LoVo (cell line): Measurements from ENCODE around the gene FGF4.

ENCODE experiments used
- DNase-seq: peaks from one replicate; pipeline ENCODE4 v3.0.0-alpha.2; 2016; ENCODE audit warnings: low spot score

The FGF4 gene, protein sequence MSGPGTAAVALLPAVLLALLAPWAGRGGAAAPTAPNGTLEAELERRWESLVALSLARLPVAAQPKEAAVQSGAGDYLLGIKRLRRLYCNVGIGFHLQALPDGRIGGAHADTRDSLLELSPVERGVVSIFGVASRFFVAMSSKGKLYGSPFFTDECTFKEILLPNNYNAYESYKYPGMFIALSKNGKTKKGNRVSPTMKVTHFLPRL

GRCh38 chr11:69775163-69775755 lies at the start of gene FGF4:
TSS of gene FGF4 (minus strand) at chr11:69775341. CDS start at chr11:69775084, 257 bp downstream.
- no peak for DNase-seq

DNA sequence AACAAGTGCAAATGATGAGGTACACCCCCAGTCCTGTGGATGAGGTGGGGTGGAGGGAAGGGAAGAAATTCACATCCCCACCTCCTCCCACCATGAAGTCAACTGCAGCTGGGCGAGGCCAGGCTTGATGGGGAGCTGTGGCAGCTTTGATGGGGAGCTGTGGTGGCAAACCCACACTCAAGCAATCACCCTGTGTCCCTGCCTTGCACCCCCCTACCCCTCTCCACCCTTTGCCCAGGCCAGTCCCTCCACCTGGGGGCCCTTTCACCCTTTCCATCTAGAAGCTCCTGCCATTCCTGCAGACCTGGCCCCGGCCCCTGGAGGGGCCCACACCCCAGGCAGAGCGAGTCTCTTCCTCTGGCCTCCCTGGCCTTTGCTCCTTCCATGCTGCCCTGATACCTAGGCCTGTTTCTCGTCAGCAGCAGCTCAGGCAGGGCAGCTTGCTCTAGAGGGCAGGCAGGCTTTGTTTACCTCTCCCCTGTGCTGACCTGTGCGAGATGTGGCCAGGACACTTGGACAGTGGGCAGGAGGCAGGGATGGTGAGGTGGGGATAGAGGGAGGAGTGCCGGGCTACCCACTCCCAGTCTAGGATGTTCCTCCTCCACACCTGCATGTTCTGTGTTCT lies 48.6 kb upstream of the FGF4 start:
- no peak for DNase-seq

- DNase-seq, result no peak
Measured at GRCh38 chr11:69822676-69823494, 47.7 kb upstream of the FGF4 start.

DNA sequence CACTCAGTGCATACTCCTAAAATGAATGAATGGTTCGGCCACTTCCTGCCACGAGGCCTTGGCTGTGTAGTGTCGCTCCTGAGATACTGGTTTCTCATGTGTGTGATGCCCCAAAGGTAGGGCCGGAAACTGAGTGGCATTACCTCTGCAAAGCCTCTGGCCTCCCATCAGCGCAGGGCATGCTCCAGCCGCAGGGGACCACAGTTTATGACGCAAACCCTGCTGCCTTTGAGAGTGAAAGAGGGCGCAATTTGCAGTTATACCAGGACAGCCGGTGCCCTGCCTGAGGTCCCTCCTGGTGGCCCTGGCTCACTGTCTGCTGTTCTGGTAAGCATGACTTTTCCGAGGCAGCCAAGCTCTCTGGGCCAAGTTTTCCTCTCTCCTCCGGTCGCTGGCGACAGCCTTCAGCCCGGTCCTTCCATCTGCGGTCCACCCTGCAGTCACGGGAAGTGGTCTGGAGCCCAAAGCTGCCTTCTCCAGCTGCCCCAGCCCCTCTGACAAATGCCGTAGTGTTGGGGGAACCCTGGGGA lies 46.4 kb upstream of the FGF4 start:
- no peak for DNase-seq

DNA sequence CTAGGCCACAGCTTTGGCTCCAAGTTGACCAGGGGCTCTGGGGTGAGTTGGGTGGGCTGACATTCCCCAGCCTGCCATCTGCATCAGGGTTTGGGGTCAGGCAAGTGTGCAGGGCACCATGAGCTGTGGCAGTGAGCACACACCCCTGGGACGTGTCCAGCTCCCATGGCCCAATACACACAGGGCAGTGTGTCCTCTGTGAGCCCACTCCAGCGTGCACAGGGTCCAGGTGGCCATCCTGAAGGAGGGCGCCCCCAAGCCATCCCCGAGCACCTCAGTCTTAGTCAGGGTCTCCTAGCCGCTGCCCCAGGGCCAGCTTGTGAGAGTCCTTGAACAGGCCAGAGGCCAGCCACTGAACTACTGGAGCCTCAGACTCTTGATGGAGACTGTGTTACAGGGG lies 45.3 kb upstream of the FGF4 start:
- DNase-seq, result no peak

GRCh38 chr11:69819541-69820070 lies 44.5 kb upstream of the FGF4 start:
- DNase-seq, result no peak

- DNase-seq, result no peak
Measured at GRCh38 chr11:69818603-69819441, 43.7 kb upstream of the FGF4 start, which contains the start of gene FGF3. TSS of gene FGF3 (minus strand) at chr11:69819416. CDS start at chr11:69818933, 483 bp downstream.

DNA sequence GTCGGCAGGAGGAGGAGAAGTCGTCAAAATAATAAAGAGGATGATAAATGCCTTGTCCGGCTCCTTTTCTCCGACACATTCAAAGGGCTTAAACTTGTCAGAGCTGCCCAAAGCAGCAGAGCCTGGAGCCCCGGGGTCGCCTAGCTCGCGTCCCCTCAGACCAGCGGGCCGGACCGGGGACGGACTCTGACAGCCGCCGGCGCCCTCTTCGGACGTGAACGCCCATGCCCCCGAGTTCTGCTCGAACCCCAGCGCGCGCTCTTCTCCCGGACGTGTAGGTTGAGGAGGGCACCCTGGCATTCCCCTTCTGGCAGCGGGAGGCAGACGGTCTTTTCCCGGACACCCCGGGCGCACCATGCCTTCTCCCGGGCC lies 43.1 kb upstream of the FGF4 start:
- DNase-seq, result no peak

GRCh38 chr11:69817265-69818230 lies 42.4 kb upstream of the FGF4 start:
- no peak for DNase-seq

DNA sequence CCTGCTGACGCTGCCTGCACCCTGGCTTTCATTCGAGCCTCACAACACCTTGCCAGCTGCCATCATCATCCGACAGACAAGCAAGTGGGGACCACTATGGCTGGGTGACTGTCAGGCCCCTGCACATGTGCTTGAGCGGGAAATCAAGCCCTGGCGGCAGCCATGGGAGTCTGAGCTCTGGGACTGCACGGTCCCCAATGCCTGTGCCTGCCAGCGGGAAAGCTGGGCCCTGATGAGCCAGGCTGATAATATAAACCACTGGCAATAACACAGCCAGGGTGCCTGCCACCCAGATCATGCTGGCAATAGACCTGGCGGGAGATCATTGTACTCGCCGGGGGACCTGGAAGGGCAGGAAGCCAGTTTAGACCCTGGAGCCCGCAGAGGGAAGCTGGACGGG lies 41.5 kb upstream of the FGF4 start:
- no peak for DNase-seq

DNA sequence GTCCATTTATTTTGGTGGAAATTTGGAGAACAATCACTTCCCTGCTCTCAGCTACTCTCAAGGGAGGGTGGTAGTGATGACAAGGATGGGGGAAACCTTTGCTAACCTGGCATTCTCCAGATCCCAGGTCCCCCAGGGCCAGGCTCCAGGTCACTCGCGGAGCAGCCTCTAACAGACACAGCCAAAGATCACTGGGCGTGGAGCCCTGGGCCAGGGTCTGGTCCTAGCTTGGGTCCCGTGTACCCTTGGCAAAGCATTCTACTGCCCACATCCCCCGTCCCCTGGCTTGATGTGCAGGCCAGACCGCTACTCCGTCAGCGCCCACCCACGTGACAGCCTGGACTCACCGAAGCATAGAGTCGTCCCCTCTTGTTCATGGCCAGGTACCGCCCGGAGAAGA lies 40.8 kb upstream of the FGF4 start:
- no peak for DNase-seq

DNA sequence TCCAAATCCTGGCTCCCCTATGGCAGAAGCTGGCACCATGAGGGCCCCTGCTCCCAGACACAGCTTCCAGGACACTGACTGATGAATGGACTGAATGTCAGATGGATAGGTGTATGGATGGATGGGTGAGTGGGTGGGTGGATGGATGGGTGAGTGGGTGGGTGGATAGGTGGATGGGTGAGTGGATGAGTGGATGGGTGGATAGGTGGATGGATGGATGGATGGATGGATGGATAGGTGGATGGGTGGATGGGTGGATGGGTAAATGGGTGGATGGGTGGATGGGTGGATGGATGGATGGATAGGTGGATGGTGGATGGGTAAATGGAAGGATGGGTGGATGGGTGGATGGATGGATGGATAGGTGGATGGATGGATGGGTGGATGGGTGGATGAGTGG lies 39.8 kb upstream of the FGF4 start:
- no peak for DNase-seq

GRCh38 chr11:69814411-69814810 lies 39.3 kb upstream of the FGF4 start:
- DNase-seq, result no peak

DNA sequence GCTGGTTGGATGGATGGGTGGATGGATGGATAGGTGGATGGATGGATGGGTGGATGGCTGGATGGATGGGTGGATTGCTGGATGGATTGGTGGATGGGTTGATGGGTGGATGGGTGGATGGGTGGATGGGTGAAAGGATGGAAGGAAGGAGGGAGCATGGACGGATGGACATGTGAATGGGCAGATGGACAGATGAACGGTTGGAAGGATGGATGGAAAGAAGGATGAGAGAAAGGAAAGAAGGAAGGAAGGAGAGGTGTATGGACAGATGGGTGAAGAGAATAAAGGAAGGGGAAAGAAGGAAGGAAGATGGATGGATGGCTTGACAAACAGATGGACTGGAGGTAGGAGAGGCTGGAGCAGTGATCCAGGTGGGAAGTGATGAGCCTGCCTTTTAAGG lies 38.7 kb upstream of the FGF4 start:
- no peak for DNase-seq

DNA sequence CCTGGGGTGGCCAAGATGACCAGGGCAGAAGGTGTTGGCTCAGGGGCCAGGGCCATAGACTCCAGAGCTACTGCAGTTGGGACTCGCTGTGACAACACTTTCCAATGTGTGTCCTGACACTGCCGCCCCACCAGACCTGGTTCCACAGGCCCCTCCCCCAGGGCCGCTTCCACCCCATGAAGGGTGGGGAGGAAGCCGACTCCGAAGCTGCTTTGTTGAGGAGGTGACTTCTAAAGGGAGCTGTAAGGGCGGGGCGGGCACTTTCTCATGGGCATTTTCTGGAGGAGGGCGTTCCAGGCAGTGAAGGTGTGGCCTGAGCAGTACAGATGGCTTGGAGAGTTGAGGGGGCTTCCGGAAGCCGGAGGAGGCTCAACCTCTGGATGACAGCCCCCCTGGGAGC lies 37.8 kb upstream of the FGF4 start:
- no peak for DNase-seq

- no peak for DNase-seq
Measured at GRCh38 chr11:69812256-69812655, 37.1 kb upstream of the FGF4 start.

GRCh38 chr11:69811431-69811830 lies 36.3 kb upstream of the FGF4 start:
- DNase-seq, result no peak

DNA sequence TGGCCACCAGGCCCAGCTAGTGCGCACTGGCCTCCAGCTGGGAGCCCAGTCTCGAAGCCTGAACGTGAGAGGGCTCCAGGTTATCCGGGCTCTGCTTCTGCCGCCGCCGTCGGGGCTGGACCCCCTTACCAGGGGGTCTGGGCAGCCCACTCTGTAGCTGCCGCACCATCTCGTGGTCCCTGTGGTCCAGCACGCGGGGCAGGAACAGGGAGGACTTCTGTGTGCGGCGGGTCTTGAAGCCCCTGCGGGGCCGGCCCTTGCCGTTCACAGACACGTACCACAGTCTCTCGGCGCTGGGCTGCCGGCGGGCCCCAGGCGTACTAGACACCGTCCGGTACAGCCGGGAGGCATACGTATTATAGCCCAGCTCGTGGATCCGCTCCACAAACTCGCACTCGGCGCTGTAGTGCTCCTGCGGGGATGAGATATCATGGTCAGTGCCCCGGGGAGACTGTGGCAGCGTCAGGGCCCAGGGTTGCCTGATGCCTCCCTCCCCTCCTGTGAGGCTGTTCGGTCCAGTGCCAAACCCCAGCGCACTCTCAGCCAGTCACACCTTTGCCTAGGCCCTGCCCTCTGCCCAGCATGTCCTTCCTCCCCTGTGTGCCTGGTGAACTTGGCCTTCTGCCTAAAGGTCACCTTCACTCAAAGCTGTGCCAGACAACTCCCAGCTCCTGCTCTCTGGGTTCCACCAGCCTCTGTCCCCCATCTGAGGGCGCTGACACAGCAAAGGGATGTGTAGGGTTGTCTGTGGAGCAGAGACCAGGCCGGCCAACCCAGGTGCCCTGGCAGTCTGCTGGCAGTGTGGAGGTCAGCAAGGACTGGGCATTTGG lies 35.4 kb upstream of the FGF4 start:
- DNase-seq, result no peak

GRCh38 chr11:69808667-69809086 lies 33.5 kb upstream of the FGF4 start:
- DNase-seq, result no peak
